GM19238 (cell line): Measurements from ENCODE around the gene C5AR2.
"Not testable (repeated sequence)": the region's sequence is repeated elsewhere in the genome, so short reads cannot be mapped to it uniquely, and the experiment has no call there.

Source experiments
- DNase-seq: peaks from one replicate; pipeline ENCODE4 v3.0.0; 2011; ENCODE audit warnings: low spot score; ENCODE audit not compliant: insufficient read length

C5AR2 gene

DNA sequence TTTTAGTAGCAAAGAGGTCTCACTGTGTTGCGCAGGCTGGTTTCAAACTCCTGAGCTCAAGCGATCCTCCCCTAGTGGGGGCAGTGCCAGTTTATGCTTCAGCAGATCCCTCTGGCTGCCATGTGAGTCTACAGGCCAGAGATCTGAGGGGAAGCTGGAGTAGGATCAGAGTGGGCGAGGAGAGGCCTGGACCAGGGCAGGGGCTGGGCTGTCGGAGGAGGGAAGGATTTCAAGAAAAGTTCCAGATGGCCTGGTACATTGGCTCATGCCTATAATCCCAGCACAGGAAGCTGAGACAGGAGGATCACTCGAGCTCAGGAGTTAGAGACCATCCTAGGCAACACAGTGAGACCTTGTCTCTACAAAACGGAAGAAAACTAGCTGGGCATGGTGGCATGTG lies 27.0 kb downstream of the C5AR2 start:
- no peak for DNase-seq

DNA sequence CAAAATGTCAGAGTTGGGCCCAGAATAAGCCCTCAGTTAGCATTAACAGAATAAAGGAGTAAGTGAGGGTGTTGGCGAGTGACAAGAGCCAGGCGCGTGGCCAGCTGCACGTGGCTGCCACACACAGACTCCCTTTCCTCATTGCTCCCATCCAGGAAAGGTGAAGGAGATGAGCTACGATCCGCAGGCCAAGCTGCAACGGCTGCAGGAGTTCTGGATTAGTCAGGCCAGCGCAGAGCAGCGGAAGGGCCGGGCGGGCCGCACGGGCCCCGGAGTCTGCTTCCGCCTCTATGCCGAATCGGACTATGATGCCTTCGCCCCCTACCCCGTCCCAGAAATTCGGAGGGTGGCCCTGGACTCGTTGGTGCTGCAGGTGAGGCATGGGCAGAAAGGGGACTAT lies 30.3 kb downstream of the C5AR2 start:
- DNase-seq = no peak

DNA sequence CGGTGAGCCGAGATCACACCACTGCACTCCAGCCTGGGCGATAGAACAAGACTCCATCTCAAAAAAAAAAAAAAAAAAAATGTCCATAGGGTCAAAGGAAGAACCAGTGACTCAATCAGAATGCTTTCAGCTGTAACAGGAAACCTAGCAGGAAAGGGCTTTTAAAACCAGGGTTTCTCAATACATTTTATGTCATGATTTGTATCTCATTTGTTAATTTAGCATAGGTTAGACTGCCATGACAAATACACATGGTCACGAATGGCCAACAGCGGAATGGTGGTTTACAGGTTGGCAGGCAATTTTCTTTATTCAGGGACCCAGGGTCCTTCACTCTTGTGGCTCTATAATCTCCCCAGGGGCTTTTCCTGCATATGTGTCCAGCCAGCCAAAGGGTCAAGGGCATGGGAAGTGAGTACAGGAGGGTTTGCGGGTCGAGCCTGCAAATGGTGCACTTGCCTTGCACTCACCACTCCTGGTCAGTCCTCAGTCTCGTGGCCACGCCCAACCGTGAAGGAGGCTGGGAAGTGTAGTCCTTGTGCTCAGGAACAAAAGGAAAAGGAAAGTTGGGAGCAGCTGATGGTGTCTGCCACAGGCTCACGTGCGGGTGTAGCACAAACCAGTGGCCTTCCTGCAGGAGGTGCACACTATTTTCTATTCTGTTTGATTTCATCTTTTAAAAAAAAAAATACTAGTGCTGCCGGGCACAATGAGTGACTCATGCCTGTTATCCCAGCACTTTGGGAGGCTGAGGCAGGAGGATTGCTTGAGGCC lies 32.0 kb downstream of the C5AR2 start:
- no peak for DNase-seq

DNA sequence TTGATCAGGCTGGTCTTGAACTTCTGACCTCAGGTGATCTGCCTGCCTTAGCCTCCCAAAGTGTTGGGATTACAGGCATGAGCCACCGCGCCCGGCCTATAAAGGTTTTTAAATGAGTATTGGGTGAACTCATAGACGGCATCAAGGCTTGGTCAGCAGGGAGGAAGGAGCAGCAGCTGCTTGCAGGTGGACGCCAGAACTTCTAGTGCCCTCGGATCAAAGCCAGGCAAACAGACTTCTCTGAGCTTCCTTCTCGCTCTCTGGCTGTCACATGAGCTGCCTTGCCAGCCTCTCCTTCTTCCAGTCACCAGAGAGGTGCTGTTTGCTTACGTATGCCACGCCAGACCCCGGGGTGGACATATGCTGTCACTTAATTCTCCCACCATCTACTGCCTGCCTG lies 33.5 kb downstream of the C5AR2 start:
- not testable (repeated sequence) for DNase-seq

DNA sequence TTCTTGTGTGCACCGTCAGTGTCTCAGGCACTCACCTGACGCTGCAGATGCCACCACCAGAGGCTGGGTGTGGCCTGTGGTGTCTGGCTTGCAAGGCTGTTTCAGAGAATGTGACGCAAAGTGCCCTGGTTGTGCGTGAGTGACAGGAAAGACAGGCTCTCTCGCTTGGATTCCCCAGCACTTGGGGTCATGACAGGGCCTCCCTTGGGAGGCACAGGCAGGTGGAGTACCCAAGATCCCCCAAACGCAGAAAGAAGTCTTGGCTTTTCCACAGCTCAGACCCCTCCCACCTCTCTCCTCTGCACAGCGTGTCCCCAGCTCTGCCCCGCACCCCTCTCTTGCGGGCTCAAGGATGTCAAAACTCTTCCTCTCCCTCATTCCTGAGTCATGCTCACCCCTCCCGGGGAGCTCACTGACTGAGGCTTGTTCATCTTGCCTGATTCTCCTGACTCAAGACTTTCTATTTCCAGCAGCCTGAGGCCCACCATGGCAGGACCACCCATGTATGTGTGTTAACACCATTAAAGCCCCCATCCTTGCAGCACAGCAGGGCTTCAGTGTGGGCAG lies 38.2 kb downstream of the C5AR2 start:
- DNase-seq = no peak

DNA sequence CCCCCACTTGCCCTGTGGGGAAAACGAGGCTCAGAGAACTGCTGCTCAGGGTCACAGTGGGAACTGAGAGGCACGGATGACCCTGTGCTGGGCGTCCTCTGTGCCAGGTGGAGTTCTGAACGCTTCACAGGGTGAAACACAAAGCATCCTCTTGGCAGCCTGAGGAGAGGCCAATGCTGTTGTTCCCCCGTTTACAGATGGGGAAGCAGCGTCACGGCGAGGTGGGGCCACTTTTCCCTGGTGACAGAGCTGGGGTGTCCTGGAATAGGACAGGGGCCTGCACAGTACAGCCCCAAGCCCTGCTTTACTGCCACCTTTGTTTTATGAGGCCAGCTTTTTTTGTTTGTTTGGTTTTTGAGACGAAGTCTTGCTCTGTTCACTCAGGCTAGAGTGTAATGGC lies 39.3 kb downstream of the C5AR2 start:
- no peak for DNase-seq

DNA sequence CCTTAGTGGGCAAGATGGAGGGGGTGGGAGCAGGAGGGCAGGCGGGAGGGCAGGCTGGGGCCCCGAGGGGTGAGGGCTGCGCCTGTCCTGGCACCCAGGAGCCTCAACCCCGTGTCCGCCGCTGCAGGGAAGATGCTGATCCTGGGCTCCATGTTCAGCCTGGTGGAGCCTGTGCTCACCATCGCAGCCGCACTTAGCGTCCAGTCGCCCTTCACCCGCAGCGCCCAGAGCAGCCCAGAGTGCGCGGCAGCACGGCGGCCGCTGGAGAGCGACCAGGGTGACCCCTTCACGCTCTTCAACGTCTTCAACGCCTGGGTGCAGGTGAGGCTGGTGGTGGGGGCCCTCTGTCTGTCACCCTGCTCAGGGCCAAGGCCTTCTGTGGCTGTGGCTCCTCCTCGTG lies 40.6 kb downstream of the C5AR2 start:
- no peak for DNase-seq

DNA sequence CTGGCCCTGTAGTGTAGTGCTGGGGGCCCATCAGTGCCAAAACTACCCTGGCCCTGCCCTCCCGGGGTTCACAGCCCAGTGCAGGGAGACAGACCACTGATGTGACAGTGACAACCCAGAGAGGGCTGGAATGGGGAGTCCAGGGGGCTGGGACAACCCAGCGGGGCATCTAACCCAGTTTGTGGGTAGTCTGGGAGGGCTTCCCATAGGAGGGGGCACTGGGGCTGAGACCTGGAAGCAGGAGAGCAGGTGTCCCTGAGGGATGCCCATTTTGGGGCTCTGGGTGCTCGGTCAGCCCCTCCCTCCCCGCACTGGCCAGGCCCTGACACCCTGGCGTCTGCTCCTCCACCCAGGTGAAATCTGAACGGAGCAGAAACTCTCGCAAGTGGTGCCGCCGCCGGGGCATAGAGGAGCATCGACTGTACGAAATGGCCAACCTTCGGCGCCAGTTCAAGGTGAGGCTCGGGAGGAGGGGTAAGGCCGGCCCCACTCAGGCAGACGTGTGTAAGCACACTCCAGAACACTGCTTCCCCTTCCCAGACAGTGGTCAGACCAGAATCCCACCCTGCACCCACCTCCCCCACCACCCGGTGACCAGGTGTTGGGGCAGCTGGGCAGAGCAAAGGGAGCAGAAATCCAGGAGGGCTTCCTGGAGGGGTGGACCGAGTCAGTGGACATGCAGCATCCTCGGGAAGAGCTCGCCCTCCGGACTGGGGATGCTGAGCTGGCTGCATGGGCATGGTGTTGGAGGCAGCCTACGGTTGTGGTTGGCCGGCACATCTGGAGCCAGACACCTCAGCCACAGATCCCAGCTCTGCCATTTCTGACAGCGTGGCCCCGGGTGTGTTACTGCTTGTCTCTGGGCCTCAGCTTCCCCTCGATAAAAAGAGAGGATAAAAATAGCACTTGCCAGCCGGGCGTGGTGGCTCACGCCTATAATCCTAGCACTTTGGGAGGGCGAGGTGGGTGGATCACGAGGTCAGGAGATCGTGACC lies 41.6 kb downstream of the C5AR2 start:
- DNase-seq = no peak

DNA sequence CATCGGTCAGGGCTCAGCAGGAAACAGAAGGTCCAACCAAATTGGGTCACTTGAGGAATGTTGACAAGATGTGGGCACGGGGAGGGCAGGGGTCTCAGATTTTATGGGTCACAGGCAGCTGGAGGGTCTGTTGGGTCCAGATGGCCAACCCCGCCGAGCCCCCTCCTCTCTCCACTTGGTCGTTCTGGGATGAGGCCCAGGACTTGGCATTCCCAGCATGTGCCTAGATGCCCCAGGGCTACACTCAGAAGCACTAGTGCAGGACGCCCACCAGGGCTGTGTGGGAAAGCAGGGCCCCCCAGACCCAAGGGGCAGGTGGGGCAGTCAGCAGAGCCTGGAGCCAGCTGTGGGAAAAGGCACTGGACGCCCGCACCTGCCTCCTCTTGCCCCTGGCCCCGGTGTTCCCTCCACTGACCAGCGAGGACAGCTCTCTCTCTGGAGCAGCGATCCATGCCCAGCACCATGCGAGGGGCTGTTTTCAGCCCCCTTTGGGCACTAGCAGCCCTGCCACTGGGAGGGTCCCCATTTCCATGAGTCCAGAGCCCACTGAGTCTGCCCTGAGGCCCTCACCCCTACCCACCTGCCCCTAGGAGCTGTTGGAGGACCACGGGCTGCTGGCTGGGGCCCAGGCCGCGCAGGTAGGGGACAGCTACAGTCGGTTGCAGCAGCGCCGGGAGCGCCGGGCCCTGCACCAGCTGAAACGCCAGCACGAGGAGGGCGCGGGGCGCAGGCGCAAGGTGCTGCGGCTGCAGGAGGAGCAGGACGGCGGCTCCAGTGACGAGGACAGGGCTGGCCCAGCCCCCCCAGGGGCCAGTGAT lies 43.1 kb downstream of the C5AR2 start:
- no peak for DNase-seq

DNA sequence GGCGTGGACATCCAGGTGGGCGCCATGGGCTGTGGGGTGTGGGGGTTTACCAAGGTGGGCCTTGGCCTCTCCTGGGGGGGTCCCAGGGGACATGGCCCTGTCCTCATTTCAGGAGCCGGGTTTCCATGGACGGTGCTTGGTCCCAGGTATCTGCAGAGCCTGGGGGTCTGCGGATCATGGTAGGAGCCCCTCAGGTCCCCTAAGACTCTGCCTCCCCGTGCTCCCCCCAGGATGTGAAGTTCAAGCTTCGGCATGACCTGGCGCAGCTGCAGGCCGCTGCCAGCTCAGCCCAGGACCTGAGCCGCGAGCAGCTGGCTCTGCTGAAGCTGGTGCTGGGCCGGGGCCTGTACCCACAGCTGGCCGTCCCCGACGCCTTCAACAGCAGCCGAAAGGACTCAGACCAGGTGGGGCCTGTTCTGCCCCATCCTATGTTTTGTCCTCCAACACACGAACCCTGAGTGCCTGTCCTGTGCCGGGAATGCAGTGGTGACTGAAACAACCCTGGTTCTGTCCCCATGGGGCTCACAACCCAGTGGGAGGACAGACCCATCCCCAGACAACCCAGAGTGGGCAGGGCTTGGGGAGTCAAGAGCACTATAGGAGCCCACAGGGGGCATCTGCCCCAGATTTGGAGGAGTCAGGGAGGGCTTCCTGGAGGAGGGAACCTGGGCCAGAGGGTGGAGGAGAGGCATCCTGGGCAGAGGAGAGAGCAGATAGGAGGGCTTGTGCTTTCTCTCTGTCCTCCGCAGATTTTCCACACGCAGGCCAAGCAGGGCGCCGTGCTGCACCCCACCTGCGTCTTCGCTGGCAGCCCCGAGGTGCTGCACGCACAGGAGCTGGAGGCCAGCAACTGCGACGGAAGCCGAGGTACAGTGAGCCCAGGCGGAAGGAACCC lies 44.0 kb downstream of the C5AR2 start:
- no peak for DNase-seq

DNA sequence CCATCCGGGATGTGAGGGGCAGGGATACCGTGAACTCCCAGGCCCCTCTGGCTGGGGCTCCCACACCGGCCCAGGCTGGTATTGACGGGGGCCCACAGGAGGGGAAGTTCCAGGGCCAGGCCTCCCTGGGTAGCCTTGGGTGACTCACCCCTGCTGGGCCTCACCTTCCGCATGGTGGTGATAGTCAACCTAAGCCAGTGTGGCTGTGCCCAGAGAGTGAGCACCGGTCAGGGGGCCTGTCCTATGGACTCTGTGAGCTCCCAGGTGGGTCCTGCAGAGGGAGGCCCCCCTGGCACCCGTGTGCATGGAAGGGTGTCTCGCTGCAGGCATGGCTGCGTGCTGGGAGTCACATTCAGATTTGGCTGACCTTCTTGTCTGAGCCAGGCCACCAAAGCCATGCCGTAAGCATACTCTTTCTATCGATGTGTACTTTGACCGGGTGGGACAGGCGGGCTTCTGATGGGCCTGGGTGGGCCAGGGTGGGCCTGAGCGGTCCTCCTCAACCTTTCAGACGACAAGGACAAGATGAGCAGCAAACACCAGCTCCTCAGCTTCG lies 44.7 kb downstream of the C5AR2 start:
- no peak for DNase-seq

DNA sequence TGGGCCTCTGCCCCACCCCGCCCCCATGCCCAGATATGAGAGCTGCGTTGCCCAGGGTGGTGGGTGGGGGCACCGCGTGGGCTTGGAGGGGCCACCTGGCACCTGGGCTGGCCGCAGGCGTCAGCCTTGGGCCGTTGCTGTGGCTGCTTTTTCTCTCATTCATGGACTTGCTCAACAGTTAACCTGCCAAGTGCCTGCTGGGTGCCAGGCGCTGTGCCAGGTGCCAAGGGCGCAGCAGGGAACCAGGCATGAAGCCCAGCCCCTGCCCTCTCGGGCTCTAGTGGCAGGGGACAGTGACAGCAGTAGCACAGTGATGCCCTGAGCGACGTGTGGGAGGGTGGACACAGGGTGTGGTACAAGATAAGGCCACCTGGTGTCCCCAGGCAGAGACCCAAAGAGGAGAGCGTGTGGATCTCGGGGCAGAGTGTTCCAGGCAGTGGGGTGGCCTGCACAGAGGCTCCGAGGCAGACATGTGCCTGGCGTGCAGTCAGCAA lies 45.3 kb downstream of the C5AR2 start:
- DNase-seq = no peak

DNA sequence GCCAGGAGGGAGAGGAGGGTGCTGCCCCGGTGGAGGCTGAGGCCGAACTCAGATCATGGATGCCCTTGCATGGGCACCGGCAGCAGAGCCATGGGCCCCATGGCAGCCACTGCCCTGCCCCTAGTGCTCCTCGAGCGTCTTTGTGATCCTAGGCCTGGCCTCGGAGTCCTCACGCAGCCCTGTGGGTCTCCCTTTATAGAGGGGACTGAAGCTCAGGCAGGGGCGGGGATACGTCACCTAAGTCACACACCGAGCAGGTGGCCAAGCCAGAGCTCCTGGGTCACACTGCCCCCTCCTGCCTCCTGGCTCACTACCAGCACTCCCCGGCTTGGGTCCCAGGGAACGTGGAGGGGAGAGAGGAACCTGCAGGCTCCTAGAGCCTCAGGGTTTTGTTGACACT lies 45.8 kb downstream of the C5AR2 start:
- DNase-seq = no peak

DNA sequence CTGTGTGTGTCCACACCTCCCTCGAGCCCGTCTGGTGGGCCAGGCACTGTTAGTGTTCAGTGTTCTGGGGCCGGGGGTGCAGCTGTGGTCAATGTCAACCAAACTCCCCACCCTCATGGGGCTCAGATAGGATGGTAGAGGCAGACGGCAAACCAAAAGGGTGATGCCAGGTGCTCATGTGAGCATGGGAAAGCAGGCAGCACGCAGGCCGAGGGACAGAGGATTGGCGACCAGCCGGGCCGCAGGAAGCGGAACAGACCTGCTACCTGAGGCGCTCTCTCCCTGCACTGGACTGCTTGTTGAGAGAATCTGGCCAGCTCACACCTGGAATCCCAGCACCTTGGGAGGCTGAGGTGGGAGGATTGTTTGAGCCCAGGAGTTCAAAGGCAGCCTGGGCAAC lies 46.3 kb downstream of the C5AR2 start:
- DNase-seq = no peak

DNA sequence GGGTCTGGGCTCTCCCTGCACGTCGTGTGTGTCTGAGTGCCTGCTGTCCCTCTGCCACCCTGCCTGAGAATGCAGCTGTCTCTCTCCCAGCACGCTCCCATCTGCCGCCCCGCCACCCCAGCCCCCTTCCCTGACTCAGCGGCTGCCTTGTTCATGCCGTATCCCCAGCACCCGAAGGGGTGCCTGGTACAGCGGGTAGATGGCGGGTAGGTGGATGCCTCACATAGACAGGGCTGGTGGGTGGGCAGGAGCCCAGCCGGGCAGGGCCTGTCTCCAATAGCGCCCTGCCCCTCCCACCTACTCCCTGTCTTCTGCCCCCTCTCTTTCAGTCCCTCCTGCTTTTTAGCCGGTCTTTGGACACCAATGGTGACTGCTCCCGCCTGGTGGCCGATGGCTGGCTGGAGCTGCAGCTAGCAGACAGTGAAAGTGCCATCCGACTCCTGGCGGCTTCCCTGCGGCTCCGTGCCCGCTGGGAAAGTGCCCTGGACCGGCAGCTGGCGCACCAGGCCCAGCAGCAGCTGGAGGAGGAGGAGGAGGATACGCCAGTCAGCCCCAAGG lies 47.5 kb downstream of the C5AR2 start:
- no peak for DNase-seq

DNA sequence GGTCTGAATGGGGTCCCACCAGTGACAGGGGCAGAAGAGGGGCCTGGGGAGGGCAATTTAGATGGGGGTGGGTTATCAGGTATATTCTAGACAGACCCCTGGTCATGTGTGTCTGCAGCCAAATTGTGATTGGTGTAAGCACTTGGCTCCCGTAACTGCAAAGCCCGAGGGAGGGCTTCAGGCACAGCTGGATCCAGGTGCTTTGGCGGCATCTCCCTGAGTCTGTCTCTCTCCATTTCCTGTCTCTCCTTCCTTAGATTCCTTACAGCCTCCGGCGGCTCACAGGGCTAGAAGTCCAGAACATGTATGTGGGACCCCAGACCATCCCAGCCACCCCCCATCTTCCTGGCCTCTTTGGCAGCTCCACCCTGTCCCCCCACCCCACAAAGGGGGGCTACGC lies 48.6 kb downstream of the C5AR2 start:
- no peak for DNase-seq

DNA sequence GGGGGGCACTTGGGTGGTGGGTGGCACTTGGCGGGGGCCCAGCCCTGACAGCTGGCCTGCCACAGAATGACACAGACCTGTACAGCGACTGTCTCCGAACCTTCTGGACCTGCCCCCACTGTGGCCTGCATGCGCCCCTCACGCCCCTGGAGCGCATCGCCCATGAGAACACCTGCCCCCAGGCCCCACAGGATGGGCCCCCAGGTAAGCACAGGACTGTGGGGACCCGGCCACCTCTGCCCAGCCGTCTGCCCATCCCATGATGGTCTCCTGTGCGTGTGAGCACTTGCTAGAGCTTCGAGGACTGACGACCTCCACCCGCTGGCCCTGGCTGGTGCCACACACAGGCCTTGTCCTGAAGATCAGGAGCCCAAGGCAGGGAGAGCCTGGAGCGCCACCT lies 49.1 kb downstream of the C5AR2 start:
- DNase-seq = no peak

DNA sequence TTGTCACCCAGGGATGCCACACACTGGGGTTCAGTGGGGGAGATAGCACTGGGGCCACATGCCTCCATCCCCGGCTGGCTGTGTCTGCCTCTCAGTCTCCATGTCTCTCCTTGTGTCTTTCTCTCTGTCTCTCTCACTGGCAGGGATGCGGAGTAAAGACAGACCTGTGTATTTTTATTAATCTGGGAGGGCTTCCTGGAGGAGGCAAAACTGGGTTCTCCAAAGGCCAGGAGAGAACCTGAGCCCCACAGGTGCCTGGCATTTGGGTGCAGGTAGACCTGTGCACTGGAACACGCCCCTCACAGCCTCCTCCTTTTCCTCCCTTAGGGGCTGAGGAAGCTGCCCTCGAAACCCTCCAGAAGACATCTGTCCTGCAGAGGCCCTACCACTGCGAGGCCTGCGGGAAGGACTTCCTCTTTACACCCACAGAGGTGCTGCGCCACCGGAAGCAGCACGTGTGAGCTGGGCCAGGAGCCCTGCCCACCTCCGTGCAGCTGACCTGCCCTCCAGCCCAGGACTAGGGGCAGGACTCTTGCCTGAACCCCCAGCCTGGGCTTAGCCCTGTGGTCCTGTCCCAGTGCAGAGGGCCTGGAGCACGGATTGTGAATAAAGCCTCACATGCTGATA lies 49.8 kb downstream of the C5AR2 start:
- DNase-seq = no peak

DNA sequence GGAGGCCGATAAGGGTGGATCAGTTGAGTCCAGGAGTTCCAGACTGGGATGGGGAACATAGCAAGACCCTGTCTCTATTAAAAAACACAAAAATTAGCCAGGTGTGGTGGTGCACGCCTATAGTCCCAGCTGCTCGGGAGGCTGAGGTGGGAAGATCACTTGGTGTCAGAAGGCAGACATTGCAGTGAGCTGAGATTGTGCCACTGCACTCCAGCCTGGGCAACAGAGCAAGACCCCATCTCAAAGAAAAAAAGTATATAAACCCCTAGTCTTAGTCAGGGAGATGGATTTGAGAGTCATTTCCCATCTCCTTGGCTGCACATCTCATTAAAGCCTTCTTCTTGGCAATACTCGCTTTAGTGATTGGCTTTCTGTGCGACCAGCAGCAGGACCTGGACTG lies 51.9 kb downstream of the C5AR2 start:
- DNase-seq = not testable (repeated sequence)
